ENCODE measurements around the gene PSMA2.

The PSMA2 gene

DNA sequence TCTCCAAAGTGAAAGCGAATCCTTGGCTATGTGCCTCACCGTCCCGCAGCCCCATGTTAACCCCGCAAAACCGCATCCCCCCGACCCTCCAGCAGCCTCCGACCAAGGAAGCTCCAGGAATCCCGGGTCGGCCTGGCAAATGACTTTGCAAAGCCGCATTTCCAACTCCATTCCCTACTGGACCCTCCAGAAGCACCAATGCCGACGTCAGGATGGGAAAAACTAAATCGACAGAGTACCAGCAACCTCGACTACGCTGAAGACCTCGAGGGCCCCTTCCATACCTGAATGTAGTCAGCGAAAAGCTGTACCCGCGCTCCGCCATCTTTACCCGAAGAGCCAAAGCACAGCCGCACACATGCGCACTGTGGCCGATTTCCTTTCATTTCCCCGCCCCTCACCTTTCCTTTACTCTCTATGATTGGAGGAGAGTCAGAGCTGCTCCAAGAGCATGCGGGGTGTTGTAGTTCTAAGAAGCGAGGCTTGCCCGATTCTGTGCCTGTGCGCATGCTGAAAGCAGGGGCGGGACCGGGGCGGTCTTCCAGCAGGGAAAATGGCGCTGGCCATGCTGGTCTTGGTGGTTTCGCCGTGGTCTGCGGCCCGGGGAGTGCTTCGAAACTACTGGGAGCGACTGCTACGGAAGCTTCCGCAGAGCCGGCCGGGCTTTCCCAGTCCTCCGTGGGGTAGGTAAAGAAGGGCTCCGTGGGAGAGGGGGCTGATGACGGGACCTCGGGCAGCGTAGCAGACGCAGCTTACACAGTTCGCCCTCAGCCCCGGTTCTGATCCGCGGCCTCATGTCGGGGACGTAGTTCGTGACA lies at the start of gene PSMA2, which contains the start of gene MRPL32:
PSMA2 (minus strand) TSS at position 341 of the 818 bp plus-strand sequence; CDS start at position 325, 16 bp downstream.
MRPL32 (plus strand) TSS at position 543 of the 818 bp plus-strand sequence; CDS start at position 554, 11 bp downstream.
- DNase-seq (ENCODE audit: low read depth): peak; percentile 90

DNA sequence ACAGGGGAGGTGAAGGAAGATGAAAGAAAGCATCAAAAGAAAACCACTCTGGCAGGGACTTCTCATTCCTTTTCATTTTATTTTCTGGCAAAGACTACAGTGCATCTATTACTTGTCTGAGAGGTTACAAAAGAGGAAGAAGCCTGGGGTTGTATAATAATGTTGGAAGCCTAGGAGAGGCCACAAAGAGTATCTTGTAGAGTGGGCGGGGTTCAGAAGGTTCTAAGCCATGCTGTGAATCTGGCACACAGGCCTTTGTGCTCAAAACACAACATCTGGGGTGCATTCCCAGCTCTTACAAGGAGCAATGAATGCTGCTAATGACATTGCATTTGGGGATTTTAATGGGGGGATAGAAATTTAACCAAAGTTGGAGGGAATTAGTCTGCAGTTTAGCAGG lies 49.6 kb upstream of the PSMA2 start:
- no peak for DNase-seq (ENCODE audit: low read depth)

DNA sequence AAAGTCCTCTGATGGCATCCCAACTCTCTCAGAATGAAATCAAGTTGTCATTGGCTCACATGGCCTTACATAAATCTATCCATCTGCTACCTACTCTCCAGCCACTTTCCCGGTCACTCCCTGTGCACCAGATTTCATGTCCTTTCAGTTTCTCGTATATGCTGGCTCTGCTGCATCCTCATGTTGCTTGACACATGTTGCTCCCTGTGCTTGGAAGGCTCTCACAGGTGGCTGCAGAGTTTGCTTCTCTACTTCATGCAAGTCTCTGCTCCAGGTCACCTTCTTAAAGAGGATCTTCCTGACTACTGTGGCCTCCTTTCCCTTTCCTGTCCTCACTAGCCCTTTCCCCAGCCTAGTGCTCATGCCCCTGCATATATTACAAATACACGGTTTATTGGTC lies 48.5 kb upstream of the PSMA2 start:
- DNase-seq (ENCODE audit: low read depth): no peak

DNA sequence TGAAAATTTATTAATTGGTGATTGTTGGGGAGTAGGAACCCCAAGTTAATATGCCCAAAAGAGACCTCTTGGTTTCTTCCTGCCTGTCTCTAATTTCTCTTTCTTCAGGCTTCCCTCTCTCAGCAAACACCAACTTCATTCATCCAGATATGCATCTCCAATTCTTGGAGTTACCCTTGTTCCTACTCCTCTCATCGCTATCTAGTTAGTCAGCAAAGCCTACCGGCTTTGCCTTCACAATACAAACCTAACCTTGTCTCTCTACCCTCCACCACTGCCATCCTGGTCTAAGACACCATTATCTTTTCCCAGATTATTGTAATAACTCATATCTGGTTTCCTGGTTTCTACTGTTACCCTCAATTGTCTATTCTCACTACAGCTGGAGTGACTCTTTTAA lies 48.1 kb upstream of the PSMA2 start:
- no peak for DNase-seq (ENCODE audit: low read depth)

DNA sequence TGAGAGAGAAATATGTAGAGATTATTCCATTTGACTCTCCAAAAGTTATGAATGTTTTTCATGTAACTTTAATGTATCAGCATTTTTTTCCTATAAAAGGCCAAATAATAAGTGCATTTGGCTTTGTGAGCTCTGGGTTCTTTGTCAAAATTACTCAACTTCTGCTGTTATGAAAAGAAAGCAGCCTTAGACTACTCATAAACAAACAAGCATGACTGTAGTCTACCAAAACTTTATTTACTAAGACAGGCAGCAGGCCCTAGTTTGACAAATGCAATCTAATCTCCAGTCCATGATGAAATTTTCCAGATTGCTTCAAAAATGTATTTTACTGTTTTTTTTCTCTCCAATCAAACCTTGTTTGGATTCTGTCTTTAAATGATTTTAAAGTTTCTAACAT lies 46.5 kb upstream of the PSMA2 start:
- no peak for DNase-seq (ENCODE audit: low read depth)

DNA sequence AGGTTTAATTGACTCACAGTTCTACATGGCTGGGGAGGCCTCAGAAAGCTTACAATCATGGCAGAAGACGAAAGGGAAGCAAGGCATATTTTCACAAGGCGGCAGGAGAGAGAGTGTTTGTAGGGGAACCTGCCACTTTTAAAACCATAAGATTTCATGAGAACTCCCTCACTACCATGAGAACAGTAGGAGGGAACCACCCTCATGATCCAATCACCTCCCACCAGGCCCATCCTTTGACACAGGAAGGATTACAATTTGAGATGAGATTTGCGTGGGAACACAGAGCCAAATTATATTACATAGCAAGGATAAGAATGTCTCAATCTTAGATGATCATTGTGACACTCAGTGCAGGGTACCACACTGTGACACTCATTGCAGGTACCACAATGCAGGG lies 44.4 kb upstream of the PSMA2 start:
- DNase-seq (ENCODE audit: low read depth): no peak

DNA sequence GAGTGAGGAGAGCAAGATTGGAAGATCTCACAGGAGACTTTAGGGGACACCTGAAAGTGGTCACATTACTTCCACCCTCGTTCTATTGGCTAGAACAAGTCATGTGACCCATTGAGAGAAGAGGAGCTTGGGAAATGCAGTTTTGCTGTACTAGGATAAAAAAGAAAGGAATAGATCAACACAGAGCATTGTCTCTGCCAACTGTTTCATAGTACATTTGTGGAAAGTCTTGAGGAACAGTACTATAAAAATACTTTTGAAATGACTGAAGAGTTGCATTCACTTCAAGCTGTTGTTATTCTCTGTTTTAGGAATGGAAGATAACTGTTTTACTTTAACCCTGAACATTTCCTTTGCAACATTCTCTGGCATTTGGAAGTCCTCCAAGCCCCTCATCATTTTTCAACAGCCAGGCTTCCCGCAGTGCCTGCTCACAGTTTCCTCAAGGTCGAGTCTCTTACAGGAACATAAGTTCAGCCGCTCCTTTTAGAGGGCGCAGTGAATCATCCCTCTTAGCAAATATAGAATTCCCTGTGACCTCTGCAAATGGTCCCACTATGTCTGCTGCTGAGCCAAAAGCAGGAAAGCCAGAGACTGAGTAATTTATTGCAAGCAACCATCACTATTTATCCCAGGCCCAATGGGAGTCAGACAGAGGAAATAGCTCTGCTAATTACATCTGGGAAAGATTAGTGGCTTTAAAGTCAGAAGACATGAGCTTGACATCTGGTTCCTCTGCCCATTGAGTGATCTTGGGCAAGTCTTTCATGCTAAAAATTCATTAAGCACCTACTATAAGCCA lies 40.9 kb upstream of the PSMA2 start:
- no peak for DNase-seq (ENCODE audit: low read depth)

DNA sequence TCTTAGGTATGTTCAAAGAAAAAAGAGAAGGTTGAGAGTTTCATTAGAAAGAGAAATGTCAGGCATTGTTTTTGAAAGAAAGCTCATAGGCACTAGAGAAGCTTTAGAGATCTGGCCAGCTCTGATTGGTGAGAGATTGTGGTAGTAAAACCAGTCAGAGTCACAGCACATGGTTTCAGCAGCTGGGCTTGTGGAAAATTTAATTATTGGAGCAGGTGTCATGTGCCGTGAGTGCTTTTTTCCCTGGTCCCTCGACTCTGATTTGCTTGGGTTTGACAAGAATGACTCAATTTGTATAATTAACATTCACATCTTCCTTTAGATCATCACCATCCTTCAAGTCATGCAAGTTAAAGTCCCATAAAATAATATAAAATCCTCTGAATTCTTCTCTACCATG lies 35.4 kb upstream of the PSMA2 start:
- DNase-seq (ENCODE audit: low read depth): no peak

DNA sequence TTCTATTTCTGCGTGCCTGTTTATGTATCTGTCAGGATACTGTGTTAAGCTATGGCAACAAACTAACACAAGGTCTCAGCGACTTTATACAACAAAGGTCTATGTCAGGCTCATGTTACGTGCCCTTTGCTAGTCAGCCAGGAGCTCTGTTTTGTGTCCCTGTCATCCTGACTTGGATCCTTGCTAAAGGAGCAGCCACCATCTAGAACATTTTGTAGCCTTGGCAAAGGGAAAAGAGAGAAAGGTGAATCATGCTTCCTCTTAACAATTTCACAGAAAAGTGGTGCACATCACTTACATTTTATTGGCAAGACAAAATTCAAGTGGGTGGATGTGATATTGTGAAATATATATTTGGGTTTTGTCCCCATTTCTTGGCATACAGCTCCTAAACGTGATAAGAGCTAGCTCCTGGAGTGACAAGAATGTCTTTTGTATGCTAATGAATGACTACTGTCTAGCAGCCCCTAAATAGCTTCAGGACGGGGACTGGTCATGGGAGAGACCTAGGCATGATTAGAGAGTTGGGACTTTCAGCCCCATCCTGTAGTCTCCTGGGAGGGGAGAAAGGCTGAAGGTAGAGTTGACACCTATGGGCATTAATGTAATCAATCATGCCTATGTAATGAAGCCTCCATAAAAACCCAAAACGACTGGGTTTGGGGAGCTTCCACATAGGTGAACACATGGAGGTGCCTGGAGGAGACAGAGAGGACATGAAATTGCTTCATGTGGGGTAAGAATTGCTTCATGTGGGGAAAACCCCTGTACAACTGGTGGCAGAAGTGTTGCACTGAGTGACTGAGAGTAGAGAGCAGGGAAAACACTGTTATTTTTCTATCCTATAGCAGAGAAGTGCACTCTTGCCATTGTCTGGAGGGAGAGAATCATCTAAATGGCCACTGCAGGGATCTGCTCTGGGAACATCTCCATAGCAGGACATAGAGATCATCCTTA lies 33.2 kb upstream of the PSMA2 start:
- no peak for DNase-seq (ENCODE audit: low read depth)

DNA sequence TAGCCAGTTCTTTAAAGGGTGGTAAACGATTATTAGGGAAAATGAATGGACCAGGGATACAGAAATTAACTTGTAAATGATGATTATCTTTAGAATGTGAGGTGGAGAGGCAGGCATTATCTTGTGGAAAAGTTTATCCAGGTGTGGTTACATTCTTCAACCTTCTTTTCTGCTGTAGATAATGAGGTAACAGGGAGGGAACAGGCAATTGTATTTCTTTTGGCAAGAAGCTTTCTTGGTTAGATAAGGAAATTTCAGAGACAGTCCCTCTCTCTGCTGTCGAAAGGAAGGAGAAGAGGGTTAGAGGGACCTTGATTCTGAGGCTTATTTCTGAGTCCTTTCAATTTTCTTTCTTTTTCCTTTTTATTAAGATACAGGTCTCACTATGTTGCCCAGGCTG lies 32.3 kb upstream of the PSMA2 start:
- no peak for DNase-seq (ENCODE audit: low read depth)

DNA sequence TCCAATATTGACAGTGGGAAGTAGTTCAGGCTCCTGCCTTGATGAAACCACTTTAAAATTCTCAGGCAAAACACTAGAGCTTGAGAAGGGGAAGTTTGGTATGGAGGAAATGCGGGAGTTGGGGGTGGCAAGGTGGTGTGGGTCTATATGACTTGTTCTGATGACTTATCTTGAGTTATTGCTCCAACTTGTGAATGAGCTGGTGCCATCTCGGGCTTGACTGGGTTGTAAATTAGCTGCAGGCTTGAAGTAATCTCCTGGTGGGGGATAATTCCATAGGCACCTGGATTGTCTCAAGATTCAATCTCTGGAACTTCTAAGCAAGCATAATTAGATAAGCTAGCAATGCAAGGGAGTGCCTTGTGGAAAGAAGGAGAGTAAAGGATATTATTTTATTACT lies 29.2 kb upstream of the PSMA2 start:
- DNase-seq (ENCODE audit: low read depth): no peak

DNA sequence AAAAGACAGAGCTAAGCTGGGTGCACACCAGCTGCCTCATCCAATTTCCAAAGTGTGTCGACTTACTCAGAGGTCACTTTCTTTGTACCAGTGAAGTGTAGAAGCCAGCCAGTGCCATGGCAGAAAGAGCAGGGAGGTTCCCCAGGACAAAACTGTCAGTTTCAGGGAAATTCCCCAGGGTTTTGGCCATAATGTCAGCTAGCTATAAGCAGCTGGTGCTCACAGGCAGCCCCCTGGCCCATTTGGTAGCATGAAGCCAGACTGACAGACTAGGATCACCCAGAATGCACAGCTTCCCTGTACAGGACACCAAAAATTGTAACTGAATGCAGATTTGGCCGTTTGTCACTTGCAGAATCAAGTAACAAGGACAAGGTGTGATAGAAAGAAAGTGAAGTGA lies 28.8 kb upstream of the PSMA2 start:
- DNase-seq (ENCODE audit: low read depth): no peak

DNA sequence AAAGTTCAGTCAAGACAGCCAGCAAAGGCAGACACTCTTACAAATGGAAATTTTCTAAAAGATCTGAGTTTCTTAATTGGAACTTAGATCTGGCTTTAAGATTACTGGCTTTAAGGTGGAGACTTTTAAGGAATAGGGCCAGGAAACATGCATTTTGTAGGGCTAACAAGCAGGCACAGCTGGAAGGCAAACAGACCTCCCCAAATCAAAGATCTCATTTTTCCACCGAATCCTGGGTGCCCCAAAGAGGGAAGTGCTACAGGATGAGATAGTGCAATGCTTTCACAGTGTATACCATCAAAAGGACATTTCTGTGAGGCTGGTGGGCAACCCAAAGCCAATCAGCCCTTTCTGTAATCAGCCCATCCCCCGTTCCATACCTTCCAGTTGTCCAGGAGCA lies 27.6 kb upstream of the PSMA2 start:
- DNase-seq (ENCODE audit: low read depth): no peak

DNA sequence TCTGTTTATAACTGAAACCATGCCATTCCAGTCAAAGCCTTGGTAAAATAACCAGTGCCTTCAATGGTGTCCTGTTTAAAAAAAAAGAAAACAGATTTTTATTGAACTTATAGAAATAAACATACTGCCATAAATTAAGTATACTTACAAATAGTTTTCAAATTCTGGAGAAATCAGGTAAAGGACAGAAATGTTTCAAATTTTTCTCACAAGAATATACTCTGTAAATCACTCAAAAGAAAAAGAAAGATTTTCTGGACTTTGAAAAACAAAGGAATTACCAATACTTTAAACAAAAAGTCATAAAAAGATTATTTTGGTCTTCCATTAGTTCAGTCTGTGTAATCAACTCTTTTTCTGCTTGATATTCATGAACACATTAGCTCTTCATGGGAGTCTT lies 24.1 kb upstream of the PSMA2 start:
- no peak for DNase-seq (ENCODE audit: low read depth)

DNA sequence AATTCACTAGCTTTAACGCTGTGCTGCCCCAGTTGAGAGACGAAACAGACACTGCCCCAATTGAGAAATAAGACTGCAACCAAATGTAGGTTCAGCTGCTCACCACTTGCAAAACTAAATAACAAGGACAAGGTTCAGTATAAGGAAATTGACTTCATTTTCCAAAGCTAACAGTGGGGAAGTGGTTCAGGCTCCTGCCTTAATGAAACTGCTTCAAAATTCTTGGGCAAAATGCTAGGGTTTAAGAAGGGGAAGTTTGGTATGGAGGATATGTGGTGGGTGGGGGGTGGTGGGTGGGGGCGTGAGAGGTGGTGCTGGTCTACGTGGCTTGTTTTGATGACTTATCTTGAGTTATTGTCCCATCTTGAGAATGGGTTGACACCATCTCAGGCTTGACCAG lies 22.0 kb upstream of the PSMA2 start:
- no peak for DNase-seq (ENCODE audit: low read depth)

DNA sequence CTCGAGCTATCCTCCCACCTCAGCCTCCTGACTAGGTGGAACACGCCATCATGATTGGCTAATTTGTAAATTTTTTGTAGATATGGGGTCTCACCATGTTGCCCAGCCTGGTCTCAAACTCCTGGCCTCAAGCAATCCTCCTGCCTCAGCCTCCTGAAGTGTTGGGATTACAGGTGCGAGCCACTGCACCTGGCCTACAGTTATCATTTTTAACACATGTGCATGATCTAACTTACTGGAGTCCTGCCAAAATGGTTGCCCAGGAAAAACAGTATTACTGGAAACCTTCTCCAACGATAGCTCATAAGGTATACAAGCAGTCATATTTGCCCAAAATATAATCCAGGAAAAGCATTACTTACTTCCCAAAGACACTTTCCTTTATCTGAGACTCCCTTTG lies 20.4 kb upstream of the PSMA2 start:
- no peak for DNase-seq (ENCODE audit: low read depth)

DNA sequence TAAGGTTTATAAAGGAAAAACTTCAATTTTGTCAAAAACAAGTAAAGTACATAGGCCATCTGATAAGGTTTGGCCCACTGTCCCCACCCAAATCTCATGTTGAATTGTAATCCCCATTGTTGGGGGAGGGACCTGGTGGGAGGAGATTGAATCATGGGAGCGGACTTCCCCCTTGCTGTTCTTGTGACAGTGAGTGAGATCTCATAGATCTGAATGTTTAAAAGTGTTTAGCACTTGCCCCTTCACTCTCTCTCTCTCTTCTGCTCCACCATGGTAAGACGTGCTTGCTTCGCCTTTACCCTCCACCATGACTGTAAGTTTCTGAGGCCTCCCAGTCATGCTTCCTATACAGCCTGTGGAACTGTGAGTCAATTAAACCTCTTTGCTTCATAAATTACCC lies 18.4 kb upstream of the PSMA2 start:
- no peak for DNase-seq (ENCODE audit: low read depth)

DNA sequence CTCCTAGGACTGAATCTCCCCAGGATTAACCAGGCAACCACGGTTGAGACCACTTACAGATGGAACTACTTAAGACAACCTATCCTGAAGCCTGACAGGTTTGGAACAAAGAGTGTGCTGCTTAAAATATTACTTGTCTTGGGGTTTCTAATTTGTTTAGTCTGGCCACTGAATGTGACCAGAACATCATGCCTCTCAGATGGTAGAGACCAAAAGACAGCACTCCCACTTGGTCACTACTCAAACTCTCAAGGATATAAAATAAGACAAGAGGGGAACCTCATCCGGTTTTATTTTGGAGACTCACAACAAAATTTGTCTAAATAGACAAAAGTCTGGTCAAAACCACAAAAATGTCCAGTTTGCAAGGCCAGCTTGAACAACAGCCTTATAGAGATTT lies 15.5 kb upstream of the PSMA2 start:
- no peak for DNase-seq (ENCODE audit: low read depth)

DNA sequence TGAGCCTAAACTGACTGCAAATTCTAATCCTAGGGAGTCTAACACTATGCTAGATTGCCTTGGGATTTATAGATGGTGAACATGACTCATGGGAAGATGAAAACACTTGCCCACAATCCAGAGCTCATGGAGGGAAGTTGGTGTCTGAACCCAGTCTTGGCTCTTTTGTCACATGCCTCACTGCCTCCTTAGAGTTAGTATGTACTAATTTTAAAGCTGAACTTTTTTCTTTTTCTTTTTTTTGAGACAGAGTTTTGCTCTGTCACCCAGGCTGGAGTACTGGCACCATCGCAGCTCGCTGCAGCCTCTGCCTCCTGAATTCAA lies 14.6 kb upstream of the PSMA2 start:
- DNase-seq (ENCODE audit: low read depth): no peak

DNA sequence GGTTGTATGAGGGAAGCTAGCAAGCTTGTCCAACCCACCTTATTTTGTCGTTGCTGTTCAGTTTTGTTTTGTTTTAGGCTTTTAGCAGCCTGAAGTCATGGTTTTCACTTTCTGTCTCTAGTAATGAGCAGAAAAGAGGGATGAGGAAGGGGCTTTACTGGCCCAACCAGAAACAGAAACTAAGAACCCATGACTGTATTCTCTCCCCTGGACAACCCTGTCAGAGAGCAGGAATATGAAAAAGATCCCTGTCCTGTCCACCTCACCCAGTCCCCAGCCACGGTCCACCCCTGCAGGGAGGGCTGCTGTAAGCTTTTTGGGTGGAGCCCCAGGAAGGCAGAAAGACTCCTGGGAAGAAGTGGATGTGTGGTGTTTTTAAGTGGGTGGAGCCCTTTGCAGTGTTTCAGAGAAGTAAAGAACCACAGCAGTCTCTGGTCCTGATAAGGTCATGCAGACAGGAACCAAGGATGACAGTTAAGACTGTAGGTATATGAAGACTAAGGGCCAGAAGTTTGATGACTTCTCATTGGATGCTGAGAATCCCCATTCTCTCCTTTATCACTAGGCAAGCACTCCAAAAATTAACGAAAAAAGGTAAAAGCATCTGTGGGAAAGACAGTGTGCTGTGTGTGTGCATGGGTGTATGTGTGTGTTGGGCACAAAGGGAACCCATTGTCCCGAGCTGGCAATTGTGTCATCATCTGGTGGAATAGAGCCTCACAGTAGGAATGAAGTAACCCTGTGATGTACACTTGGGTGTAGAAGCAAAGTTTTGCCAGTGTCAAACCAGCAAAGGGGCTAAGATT lies 14.1 kb upstream of the PSMA2 start:
- DNase-seq (ENCODE audit: low read depth): no peak

Data from activated gamma-delta T cell treated with anti-CD3 and anti-CD28 coated beads, Interleukin-2, amount 50 U/mL, for 16 hours (primary cell).